Measurements from ENCODE around the gene NUMB.
"Not testable (repeated sequence)": the region's sequence is repeated elsewhere in the genome, so short reads cannot be mapped to it uniquely, and the experiment has no call there.

The NUMB gene

DNA sequence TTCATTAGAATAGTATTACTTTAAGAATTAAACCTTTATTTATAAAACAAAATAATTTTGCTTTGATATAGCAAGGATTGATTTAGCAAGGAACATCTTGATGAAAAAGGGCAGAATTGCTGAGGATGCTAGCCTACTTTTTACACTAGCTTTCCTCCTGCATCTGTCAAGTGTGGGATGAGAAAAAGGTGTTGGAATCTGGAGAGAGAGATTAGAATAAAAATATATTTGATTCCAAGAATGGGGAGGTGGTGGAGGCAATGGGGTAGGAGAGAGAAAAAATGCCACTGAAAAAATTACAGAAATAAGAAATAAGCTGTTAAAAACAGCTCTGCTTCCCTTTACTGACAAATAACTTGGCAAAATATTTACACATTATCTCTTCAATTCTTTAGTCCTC lies 98.9 kb downstream of the NUMB start:
- DNase-seq (ENCODE audit: low read depth) = no peak

DNA sequence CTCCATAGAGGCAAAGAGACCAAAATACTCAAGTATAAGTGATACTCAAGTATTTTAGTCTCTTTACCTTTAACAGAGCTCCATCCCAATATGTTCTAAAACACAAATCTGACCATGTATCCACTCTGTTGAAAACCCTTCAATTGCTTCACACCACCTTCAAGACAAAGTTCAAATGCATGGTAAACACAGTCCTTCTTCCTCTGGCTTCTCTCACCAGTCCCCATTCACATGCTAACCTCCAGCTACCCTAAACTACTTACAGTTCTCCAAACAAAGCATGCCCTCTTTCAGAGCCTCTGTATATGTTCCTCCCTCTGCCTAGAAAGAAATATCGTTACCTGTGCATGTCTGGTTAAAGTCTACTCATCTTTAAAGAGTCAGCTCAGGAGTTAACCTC lies 100.2 kb downstream of the NUMB start:
- DNase-seq (ENCODE audit: low read depth) = no peak

DNA sequence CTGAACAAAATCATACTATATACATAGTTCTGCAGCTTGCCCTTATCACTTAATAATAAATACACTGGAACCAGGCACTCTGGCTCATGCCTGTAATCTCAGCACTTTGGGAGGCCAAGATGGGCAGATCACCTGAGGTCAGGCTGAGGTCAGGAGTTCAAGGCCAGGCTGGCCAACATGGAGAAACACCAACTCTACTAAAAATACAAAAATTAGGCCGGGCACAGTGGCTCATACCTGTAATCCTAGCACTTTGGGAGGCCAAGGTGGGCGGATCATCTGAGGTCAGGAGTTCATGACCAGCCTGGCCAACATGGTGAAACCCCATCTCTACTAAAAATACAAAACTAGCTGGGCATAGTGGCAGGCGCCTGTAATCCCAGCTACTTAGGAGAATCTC lies 109.3 kb downstream of the NUMB start:
- not testable (repeated sequence) for DNase-seq (ENCODE audit: low read depth)

DNA sequence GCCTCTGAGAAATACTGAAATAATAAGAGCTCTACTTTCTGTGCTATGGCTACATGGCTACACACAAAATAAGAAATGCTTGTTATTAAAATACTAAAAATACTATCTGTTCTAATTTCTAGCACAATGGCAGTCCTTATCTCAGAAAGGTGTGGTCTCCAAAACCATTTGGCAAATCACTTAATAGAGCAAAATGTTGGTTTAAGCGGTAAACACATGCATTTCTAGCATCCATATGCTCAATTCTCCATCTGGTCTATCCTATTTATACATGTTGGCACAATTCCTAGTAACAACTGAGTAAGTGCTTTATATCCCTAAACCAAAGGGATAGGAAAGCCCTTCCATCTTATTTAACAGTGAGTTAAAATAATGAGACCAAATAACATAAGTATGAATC lies 114.0 kb downstream of the NUMB start:
- DNase-seq (ENCODE audit: low read depth) = no peak

DNA sequence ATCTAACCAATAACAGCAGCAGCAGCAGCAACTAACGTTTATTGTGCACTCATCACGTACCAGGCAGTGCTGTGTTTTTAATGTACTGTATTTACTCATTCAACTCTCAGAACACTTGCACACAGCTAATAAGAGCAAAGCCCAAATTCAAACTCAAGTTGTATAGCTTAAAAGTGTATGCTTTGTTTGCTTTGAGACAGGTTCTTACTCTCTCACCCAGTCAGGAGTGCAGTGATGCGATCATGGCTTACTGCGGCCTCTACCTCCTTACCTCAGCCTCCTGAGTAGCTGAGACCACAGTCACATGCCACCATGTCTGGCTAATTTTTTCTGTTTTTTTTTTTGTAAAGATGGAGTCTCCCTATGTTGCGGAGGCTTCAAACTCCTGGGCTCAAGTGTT lies 115.7 kb downstream of the NUMB start:
- DNase-seq (ENCODE audit: low read depth) = no peak

DNA sequence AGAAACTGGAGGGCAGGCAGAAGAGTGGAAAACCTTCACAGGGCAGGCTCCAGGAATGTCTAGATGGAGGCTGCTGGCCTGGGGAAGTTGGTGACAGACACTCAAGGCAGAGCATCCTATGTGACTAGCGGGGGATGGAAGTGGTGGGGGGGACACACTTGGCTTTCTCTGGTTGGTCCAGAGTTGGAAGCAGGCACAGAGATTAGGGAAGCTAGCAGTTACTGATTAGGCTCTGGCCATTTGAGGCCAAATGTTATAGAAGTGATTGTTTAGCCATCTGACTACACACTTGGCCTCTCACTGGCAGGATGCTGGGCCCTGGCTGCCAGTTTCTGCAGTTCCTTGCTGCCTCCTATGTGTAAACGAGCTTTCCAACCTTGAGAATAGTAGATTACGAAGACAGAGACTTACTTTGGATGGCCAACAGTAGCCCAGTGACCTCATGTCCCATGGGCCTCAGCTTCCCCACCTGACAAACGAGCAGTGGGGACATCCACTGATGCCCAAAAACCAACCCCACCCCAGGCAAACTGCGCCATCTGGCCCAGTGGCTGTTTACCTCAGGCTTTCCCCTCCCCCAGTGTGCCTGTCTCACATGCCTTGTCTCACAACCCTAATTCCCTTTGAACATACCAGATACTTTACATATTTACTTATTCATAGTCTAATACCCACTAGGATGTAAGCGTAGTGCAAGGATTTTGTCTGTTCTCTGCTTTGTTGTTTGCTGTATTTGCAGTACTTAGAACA lies 118.3 kb downstream of the NUMB start:
- no peak for DNase-seq (ENCODE audit: low read depth)

DNA sequence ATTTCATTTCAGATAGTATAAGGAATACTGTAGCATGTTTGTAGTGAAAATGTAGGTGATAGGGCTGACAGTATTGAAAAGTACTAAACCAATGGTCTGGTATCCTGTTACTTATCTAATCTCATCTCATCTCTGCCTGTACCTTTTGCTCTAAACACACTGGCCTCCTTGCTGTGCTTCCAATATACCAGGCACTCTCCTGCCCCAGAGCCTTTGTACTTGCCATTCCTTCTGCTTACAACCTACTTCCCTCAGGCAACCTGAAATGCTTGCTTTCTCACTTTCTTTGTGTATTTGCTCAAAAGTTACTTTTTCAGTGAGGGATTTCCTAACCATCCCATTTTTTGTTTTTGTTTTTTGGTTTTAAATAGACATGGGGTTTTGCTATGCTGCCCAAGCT lies 119.1 kb downstream of the NUMB start:
- DNase-seq (ENCODE audit: low read depth) = no peak

DNA sequence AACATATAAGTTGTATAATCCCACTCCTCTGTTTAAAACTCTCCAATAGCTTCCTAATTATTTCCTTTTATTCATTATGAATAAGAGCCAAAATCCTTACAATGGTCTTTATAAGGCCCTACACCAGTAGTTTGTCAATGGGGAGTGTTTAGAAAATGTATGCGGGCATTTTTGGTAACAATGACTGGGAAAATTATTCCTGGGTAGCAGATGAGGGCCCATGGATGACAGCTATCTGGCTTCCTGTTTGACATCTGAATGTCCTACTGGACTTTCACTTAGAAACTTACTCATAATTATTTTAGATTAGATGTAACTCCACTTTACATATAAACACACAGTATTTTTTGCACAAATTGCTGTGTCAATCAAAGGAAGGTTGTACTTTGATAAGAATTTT lies 119.8 kb downstream of the NUMB start:
- no peak for DNase-seq (ENCODE audit: low read depth)

DNA sequence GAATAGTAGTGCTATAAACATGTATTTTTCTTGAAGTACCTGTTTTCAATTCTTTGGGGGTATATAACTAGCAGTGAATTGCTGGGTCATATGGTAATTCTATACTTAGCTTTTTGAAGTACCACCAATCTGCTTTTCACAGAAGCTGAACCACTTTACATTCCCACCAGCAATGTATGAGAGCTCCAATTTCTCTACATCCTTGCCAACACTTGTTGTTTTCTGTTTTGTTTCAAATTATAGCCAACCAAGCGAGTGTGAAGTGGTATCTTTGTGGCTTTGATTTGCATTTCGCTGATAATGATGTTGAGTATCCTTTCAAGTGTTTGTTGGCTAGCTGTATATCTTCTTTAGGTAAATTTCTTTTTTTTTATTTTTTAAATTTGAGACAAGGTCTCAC lies 125.3 kb downstream of the NUMB start:
- DNase-seq (ENCODE audit: low read depth) = no peak

DNA sequence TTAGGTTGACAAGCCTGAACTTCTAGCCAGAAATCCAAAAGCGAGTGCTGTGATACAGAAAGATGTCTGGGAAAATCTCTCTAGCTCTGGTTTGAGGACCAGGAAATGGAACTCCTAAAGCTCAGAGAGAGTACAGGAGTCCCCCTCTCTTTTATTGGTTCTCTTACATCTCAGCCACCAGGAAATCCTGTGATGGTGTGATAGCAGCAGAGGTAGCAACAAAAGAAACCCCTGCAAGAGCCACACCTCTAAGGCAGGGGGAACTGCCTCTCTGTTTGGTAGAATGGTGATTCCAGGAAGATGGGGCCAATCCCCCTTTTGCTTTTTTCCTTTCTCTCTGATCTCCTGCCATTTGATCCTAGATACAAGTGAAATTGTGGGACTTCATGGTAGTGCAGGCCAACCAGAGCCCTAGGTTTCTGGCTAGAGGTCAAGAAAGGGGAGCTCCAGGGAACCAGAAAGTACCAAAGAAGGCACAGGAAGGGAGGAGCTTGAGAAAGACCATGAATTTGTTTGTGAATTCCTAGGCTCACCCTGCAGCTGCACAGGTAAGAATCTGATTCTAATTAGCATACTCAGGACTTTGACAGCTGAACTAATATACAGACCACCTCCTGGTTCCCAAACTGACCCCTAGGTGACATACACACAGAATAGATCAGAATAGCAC lies 132.6 kb downstream of the NUMB start:
- DNase-seq (ENCODE audit: low read depth) = no peak

DNA sequence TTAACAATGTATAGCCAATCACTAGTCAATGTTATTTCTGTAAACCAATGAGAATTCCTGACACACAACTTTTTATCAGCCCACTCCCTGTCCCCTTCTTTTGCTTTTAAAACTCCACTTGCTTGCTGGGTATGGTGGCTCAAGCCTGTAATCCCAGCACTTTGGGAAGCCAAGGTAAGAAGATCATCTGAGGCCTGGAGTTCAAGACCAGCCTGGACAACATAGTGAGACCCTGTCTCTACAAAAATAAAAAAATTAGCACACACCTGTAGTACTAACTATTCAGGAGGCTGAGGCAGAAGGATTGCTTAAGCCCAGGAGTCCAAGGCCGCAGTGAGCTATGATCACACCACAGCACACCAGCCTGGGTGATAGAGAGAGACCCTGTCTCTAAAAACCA lies 133.3 kb downstream of the NUMB start:
- no peak for DNase-seq (ENCODE audit: low read depth)

DNA sequence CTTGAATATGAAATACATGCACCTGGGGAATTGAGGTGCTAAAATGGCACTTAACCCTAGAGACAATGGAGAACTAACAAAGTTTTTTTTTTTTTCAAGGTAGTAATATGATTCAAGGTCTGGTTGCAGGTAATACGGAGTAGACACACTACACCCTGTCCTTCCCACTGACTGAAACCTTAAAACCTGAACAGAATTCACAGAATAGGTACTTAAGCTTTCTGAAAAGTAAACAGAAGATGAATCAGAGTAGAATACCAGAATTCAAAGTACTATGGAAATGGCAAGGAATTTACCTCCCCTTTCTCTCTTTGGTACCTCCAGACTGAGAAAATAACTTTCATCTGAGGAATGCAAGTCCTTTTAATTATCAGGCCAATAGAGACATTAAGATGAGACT lies 133.8 kb downstream of the NUMB start:
- no peak for DNase-seq (ENCODE audit: low read depth)

DNA sequence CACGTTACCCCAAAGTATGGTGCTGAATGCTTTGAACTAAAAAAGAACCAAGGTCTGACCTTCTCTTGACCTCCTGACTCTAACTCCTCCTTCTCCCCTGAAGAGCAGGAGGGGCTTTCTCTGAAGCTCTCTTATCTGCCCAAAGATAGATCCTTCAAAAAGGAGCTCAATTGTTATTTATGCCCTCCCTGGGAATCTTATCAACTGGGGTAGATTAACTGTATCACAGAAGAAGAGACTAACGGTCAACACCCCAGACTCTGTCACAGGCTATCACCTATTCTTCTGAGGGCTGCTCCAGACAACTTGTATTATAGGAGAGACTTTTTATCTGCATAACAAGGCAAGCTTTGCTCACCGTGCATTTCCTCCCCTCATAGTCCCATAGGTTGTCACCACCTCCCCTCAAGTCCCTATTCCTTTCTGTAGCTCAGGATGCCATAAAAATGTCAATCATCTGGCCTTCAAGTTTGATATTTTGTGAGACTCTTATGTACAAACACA lies 134.4 kb downstream of the NUMB start:
- DNase-seq (ENCODE audit: low read depth) = no peak

DNA sequence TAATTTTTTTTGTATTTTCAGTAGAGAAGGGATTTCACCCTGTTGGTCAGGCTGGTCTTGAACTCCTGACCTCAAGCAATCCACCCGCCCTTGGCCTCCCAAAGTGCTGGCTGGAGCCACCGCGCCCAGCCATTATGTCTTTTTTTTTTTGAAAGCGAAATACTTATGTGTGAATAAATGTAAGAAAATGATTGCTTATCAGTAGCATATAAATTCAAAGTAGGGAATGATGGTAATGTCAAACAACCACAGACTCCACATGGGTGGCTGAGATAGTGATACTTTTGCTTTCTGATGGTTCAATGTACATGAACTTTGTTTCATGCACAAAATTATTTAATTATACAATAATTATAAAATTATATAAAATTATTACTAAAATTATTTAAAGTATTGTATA lies 145.2 kb downstream of the NUMB start:
- DNase-seq (ENCODE audit: low read depth) = no peak

DNA sequence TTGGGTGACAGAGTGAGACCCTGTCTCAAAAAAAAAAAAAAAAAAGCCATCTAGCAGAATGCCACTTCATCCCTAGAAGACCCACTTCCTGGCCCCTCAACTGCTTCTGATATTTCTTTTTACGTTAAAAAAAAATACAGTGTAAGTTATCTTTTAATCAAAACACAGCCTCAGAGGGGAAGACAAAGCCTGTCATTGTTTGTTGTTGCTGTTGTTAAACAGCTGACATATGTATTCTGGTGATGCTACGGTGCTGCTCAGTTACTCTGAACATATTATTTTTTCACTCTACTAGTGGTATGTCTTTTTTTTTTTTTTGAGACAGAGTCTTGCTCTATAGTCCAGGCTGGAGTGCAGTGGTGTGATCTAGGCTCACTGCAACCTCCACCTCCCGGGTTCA lies 145.7 kb downstream of the NUMB start:
- DNase-seq (ENCODE audit: low read depth) = no peak

DNA sequence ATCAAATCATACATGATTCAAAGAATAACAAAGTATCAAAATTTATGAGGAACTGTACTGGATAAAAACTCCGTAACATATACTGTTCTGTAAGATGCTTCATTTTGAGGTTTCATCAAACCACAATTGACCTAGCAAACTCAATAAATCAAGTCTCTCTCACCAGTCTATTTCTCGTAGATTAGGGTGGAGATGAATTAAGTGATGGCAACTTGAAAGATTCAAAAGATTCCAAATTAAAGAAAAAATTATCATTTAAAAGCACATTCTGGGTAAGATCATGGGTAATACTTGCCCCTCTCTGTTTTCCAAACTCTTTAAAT lies 146.7 kb downstream of the NUMB start:
- no peak for DNase-seq (ENCODE audit: low read depth)

DNA sequence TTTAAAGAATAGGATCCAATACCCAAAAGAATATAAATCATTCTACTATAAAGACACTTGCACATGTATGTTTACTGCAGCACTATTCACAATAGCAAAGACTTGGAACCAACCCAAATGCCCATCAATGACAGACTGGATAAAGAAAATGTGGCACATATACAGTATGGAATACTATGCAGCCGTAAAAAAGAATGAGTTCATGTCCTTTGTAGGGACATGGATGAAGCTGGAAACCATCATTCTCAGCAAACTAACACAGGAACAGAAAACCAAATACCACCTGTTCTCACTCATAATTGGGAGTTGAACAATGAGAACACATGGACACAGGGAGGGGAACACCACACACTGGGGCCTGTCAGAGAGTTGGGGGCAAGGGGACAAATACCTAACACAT lies 149.1 kb downstream of the NUMB start:
- not testable (repeated sequence) for DNase-seq (ENCODE audit: low read depth)

DNA sequence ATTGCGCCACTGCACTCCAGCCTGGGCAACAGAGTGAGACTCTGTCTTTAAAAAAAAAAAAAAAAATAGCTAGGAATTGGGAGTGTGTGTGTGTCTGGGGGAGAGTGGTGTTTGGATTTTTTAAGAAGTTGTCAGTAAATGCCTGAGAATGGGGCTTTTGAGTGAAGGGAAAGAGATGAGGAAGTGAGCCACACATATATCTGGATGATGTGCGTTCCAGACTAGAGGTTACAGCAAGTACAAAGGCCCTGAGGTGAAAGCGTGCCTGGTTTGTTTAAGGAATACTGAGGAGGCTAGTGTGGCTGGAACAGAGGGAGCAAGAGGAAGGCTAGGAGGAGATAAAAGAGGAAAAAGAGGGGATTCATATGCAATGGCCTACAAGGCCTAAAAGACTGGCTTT lies 151.1 kb downstream of the NUMB start:
- DNase-seq (ENCODE audit: low read depth) = no peak

DNA sequence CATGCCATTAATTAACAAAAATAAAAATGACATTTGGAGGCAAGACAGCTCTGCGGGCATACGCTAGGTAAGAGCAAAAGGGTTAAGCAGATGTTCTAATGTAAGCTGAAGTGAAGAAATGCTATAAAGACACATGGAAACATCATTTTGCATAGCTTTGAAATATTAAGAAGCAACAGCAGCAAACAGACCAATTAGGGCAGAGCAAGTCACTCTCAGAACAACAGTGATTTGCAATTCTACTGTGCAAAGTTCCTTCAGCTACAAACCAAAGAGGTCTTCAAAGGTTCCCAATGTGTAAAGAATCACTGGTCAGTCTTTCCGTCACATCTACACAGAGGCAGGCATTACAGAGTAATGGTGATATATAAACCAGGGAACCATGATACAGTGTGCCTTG lies 152.8 kb downstream of the NUMB start:
- no peak for DNase-seq (ENCODE audit: low read depth)

DNA sequence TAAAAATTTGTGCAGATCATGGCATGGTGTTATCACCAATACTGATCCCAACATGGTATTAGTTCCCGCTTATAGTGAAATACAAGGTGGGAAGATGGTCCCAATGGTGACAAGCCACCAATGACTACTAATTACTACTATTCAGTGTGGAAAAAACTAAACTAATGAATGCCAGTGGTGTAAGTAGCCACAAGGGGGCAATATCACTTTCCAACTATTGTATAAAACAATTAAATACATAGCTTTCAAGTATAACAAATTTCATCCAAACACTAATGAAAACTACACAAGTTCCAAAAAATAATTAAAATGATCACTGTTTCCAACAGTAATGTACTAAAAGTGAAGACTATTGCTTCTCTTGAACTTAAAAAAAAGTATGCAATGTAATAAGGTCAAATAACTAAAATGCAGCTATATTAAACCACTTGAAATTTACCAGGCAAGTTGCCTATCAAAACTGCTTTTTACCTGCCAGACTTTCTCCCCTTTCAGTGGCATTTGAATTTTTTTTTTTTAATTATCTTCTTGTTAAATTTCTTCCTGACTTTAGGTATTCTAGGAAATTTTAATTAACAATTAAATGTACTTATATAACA lies 163.0 kb downstream of the NUMB start:
- peak; percentile 23 for DNase-seq (ENCODE audit: low read depth)

DNA sequence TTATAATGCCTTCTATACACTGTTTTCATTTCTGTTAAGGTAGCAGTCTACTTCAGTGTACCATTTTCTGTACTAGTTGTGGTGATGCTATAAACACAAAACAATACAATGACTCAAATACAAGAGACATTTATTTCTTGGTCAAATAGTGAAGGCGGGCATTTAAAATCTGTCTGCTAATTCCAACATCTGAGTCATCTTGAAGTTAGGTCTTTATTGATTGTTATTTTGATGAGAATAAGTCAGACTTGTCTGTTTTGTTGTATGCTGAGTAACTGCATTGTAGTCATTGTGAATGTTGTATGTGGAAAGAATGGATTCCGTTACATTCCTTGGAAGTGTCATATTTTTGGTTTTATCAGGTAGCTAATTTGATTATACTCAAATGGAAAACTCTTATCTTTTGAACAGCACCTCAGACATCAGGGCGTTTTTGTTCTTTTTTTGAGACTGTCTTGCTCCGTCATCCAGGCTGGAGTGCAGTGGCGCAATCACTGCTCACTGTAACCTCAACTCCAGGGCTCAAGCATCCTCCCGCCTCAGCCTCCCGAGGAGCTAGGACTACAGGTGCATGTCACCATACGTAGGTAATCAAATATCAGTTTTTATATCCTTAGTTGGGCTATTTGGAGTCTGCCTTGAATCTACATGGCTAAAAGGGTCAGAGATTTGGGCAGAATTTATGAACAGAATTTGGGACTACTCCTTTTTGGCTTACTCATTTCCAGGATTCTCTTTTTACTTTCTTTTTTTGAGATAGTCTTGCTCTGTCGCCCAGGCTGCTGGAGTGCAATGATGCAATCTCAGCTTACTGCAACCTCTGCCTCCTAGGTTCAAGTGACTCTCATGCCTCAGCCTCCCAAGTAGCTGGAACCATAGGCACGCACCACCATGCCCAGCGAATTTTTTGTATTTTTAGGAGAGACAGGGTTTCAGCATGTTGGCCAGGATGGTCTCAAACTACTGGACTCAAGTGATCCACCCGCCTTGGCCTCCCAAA lies 164.3 kb downstream of the NUMB start:
- no peak for DNase-seq (ENCODE audit: low read depth)

DNA sequence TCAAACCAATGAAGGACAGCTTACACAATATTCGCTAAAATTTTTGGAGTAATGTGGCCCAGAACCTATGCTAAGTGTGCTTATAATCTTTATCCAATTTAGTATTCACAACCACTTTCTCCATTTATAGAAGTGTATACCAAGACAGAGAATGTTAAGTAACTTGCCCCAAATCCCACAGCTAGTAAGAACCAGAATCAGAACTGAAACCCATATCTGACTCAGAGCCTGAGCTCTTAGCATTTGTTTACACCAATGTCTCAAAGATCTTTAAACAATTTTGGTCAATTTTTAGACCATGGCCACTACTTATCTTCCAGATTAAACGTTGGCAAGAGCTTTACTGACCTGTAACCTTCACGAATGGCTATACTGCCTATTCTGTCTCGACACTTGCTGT lies 168.1 kb downstream of the NUMB start:
- no peak for DNase-seq (ENCODE audit: low read depth)

Measured in fibroblast of the conjunctiva (primary cell).